ENCODE data around the gene TBCEL. TPM values are rescaled to one million over a fixed set of nuclear protein-coding genes. Genes with fewer than 3 reads are reported as not detected.

TBCEL gene, protein sequence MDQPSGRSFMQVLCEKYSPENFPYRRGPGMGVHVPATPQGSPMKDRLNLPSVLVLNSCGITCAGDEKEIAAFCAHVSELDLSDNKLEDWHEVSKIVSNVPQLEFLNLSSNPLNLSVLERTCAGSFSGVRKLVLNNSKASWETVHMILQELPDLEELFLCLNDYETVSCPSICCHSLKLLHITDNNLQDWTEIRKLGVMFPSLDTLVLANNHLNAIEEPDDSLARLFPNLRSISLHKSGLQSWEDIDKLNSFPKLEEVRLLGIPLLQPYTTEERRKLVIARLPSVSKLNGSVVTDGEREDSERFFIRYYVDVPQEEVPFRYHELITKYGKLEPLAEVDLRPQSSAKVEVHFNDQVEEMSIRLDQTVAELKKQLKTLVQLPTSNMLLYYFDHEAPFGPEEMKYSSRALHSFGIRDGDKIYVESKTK
- polyA plus RNA-seq (2013, experiment 1 of 2), result 16.2 TPM
- 16.1 TPM for polyA plus RNA-seq (2013, experiment 2 of 2)

DNA sequence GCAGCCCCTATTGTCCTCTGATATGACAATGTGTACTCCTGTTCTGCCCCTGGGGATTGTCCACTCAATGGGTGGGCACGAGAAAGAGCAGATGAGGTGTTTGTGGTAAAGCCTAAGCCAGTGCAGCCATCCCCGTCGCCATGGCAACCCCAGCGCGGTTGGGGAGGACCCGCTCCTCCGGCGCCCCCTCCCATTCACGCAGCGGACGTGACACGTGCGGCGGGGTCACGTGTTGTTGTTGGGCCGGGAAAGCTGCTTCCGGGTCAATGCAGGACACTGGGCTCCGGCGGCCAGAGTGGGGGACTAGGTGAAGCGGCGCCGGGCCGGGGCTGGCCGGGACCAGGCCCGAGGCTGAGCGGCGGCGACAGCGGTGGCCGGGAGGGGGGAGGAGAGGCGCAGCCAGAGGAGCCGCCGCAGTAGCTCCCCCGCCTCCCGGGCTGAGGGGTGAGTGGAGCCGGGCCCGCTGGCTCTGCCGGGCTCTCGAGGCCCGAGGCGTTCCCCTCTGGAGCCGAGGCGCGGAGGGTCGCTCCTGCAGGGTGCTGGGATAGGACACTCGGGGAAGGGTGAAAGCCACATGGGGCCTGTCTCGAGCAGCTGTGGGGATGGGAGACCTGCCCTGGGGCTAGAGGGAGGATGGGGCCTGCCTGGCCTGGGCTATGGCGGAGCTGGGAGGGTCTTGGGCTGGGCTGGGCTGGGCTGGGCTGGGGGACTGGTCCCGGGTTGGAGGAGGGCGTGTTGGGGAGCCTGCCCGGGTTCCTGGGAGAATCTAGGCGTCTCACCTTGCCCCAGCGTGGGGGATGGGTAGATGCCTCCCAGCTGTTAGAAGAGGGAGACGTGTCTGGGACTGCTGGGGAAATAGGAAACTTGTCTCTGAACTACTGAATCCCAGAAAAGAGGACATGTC, at the start of gene TBCEL:
Gene TBCEL (plus strand): TSS at position 255 of the 904 bp plus-strand sequence. CDS start 21,589 bp downstream, outside the sequence.
- Histone ChIP-seq H3K4me3 (ENCODE audit: insufficient read depth in 1 of 2, low read depth in 1 of 2, low read length in 2 of 2) (peak within 1 kb of the TSS; percentile 78 to 80), H2AFZ (ENCODE audit: low read depth, low read length) (peak within 1 kb of the TSS; percentile 72), H3K9me3 (ENCODE audit: control insufficient read depth, low read length) (no peaks in the 10 kb centered on the region), H3K9ac (ENCODE audit: low read length) (peak within 1 kb of the TSS; percentile 94), H3K23ac (ENCODE audit: low read length in 2 of 2) (no peak within 1 kb of the TSS), H2BK5ac (ENCODE audit: low read depth, low read length, poor library complexity, severe bottlenecking) (no peak within 1 kb of the TSS), H3K4me1 (ENCODE audit: control insufficient read depth, insufficient read depth, low read depth, low read length) (peaks cover 8% of the 10 kb centered on the region), H2AK5ac (ENCODE audit: low read length, severe bottlenecking) (no peak within 1 kb of the TSS), H2BK120ac (ENCODE audit: low read depth, low read length) (peak within 1 kb of the TSS; percentile 21), H4K8ac (ENCODE audit: low read length) (peak within 1 kb of the TSS; percentile 84), H2BK15ac (ENCODE audit: low read depth, poor library complexity, severe bottlenecking) (peak within 1 kb of the TSS; percentile 39), H3K18ac (ENCODE audit: low read depth in 1 of 2, low read length in 2 of 2) (peak within 1 kb of the TSS; percentile 44 to 67), H3K27ac (ENCODE audit: low read length, poor library complexity, severe bottlenecking) (no peak within 1 kb of the TSS), H2BK12ac (ENCODE audit: low read length in 2 of 2) (peak within 1 kb of the TSS in 1 of 2 experiments; percentile 23), H3K14ac (ENCODE audit: low read length in 2 of 2) (peak within 1 kb of the TSS in 1 of 2 experiments; percentile 89), H3K4me2 (ENCODE audit: low read length, poor library complexity, severe bottlenecking) (peak within 1 kb of the TSS; percentile 86), H3K36me3 (ENCODE audit: control insufficient read depth in 1 of 2, insufficient read depth in 2 of 2, low read depth in 1 of 2, low read length in 2 of 2) (no peaks in the 10 kb centered on the region), H4K91ac (ENCODE audit: low read length) (peak within 1 kb of the TSS; percentile 70), H3K27me3 (ENCODE audit: control insufficient read depth in 1 of 2, insufficient read depth in 1 of 2, low read length in 2 of 2) (no peaks in the 10 kb centered on the region), H3K4ac (ENCODE audit: low read depth in 1 of 2, low read length in 2 of 2) (peak within 1 kb of the TSS; percentile 21 to 55), H3K79me1 (replicated peaks; ENCODE audit: low read length, poor library complexity, severe bottlenecking) (peaks cover 9% of the 10 kb centered on the region)
- DNase-seq, result peak; percentile 84
- 1% methylated on average over 46 of the region's 54 CpGs for WGBS

DNA sequence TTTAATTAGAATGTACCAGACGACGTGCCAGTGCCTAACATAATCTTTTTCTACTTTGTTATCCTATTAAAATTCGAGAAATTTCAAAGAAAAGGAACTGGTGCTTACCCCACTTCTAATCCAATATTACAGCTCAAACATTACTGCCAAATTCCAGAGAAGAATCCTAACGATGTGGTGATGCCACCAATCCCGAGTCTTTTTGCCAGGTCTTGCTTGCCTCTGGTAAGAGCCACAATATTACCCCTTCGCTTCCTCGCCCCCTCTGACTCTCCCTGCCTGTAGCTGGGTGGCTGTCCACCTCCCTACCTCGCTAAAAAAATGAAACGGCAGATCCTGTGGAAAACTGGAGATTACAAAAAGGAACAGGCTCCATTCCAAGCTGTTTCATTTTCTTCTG, 49.4 kb upstream of the TBCEL start:
- no peak overlapping the region for H3K23ac ChIP-seq (ENCODE audit: low read length in 2 of 2)
- no peak overlapping the region for H4K91ac ChIP-seq (ENCODE audit: low read length)
- no peak overlapping the region for H2BK15ac ChIP-seq (ENCODE audit: low read depth, poor library complexity, severe bottlenecking)
- no peak overlapping the region for H3K4me2 ChIP-seq (ENCODE audit: low read length, poor library complexity, severe bottlenecking)
- H3K4me3 ChIP-seq (ENCODE audit: insufficient read depth in 1 of 2, low read depth in 1 of 2, low read length in 2 of 2), result no peak overlapping the region
- H3K4me1 ChIP-seq (ENCODE audit: control insufficient read depth, insufficient read depth, low read depth, low read length), result no peaks in the 10 kb centered on the region
- DNase-seq, result no peak
- H3K4ac ChIP-seq (ENCODE audit: low read depth in 1 of 2, low read length in 2 of 2), result no peak overlapping the region
- no peaks in the 10 kb centered on the region for H3K36me3 ChIP-seq (ENCODE audit: control insufficient read depth in 1 of 2, insufficient read depth in 2 of 2, low read depth in 1 of 2, low read length in 2 of 2)
- H4K8ac ChIP-seq (ENCODE audit: low read length), result no peak overlapping the region
- no peak overlapping the region for H3K14ac ChIP-seq (ENCODE audit: low read length in 2 of 2)
- no peak overlapping the region for H2AFZ ChIP-seq (ENCODE audit: low read depth, low read length)
- H2BK120ac ChIP-seq (ENCODE audit: low read depth, low read length), result no peak overlapping the region
- H2BK5ac ChIP-seq (ENCODE audit: low read depth, low read length, poor library complexity, severe bottlenecking), result no peak overlapping the region
- no peaks in the 10 kb centered on the region for H3K9me3 ChIP-seq (ENCODE audit: control insufficient read depth, low read length)
- WGBS, result 71% methylated on average over 9 of the region's 9 CpGs
- H2AK5ac ChIP-seq (ENCODE audit: low read length, severe bottlenecking), result no peak overlapping the region
- peaks cover 9 to 60% of the 10 kb centered on the region in 2 experiments for H3K27me3 ChIP-seq (ENCODE audit: control insufficient read depth in 1 of 2, insufficient read depth in 1 of 2, low read length in 2 of 2)
- H3K79me1 ChIP-seq (replicated peaks; ENCODE audit: low read length, poor library complexity, severe bottlenecking), result no peaks in the 10 kb centered on the region
- H3K27ac ChIP-seq (ENCODE audit: low read length, poor library complexity, severe bottlenecking), result no peak overlapping the region
- H3K18ac ChIP-seq (ENCODE audit: low read depth in 1 of 2, low read length in 2 of 2), result no peak overlapping the region
- H2BK12ac ChIP-seq (ENCODE audit: low read length in 2 of 2), result no peak overlapping the region
- H3K9ac ChIP-seq (ENCODE audit: low read length), result no peak overlapping the region

GRCh38 chr11:120974965-120975364, 48.9 kb upstream of the TBCEL start:
- H4K8ac ChIP-seq (ENCODE audit: low read length), result no peak overlapping the region
- no peak overlapping the region for H2BK5ac ChIP-seq (ENCODE audit: low read depth, low read length, poor library complexity, severe bottlenecking)
- no peak overlapping the region for H2BK120ac ChIP-seq (ENCODE audit: low read depth, low read length)
- H3K27me3 ChIP-seq (ENCODE audit: control insufficient read depth in 1 of 2, insufficient read depth in 1 of 2, low read length in 2 of 2), result peaks cover 12 to 59% of the 10 kb centered on the region in 2 experiments
- H3K9me3 ChIP-seq (ENCODE audit: control insufficient read depth, low read length), result no peaks in the 10 kb centered on the region
- no peaks in the 10 kb centered on the region for H3K4me1 ChIP-seq (ENCODE audit: control insufficient read depth, insufficient read depth, low read depth, low read length)
- no peak for DNase-seq
- H2AK5ac ChIP-seq (ENCODE audit: low read length, severe bottlenecking), result no peak overlapping the region
- H3K14ac ChIP-seq (ENCODE audit: low read length in 2 of 2), result no peak overlapping the region
- no peak overlapping the region for H4K91ac ChIP-seq (ENCODE audit: low read length)
- H2BK12ac ChIP-seq (ENCODE audit: low read length in 2 of 2), result no peak overlapping the region
- no peak overlapping the region for H3K4me2 ChIP-seq (ENCODE audit: low read length, poor library complexity, severe bottlenecking)
- no peak overlapping the region for H3K4me3 ChIP-seq (ENCODE audit: insufficient read depth in 1 of 2, low read depth in 1 of 2, low read length in 2 of 2)
- 32% methylated on average over 3 of the region's 4 CpGs for WGBS
- H2BK15ac ChIP-seq (ENCODE audit: low read depth, poor library complexity, severe bottlenecking), result no peak overlapping the region
- no peaks in the 10 kb centered on the region for H3K36me3 ChIP-seq (ENCODE audit: control insufficient read depth in 1 of 2, insufficient read depth in 2 of 2, low read depth in 1 of 2, low read length in 2 of 2)
- H3K4ac ChIP-seq (ENCODE audit: low read depth in 1 of 2, low read length in 2 of 2), result no peak overlapping the region
- no peak overlapping the region for H3K18ac ChIP-seq (ENCODE audit: low read depth in 1 of 2, low read length in 2 of 2)
- no peaks in the 10 kb centered on the region for H3K79me1 ChIP-seq (replicated peaks; ENCODE audit: low read length, poor library complexity, severe bottlenecking)
- no peak overlapping the region for H3K9ac ChIP-seq (ENCODE audit: low read length)
- H2AFZ ChIP-seq (ENCODE audit: low read depth, low read length), result no peak overlapping the region
- no peak overlapping the region for H3K23ac ChIP-seq (ENCODE audit: low read length in 2 of 2)
- no peak overlapping the region for H3K27ac ChIP-seq (ENCODE audit: low read length, poor library complexity, severe bottlenecking)
